Stimulated activated CD8-positive, alpha-beta memory T cell treated with anti-CD3 and anti-CD28 coated beads, Interleukin-12 subunit alpha, Interleukin-12 subunit beta, amount 100 ng/mL, for 4 hours (primary cell): ENCODE measurements around the gene BCL7B.
"Not testable (repeated sequence)": the region's sequence is repeated elsewhere in the genome, so short reads cannot be mapped to it uniquely, and the experiment has no call there.

ENCODE experiments used
- DNase-seq: peaks from one replicate; pipeline ENCODE4 v3.0.0-alpha.2; 2020; ENCODE audit warnings: low read depth

Gene BCL7B

DNA sequence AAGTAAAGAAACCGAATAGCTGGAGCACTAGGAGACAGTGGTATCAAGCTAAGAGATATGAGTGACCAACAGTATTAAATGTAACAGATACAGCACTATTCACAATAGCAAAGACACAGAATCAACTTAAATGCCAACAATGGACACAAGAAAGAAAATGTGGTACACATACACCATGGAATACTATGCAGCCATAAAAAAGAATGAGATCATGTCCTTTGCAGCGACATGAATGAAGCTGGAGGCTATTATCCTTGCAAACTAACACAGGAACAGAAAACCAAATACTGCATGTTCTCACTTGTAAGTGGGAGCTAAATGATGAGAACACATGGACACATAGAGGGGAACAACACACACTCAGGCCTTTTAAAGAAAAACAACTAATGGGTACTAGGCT is 62.0 kb downstream of the BCL7B start:
- not testable (repeated sequence) for DNase-seq

DNA sequence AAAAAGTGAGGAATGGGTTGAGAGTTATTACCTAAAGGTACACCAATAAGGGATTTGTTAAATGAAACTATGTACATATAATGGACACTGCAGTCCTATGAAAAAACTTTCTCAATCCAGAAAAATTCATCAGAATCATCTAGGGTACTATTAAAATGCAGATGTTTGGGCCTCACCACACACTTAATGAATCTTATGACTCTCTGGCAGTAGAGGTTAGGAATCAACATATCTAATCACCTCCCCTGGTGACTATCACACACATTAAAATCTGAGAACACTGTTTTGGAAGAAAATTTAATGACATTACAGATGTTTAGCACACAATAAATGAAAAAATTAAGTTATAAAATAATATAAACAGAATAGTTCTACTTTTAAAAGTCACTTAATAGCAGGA is 67.5 kb downstream of the BCL7B start:
- no peak for DNase-seq

DNA sequence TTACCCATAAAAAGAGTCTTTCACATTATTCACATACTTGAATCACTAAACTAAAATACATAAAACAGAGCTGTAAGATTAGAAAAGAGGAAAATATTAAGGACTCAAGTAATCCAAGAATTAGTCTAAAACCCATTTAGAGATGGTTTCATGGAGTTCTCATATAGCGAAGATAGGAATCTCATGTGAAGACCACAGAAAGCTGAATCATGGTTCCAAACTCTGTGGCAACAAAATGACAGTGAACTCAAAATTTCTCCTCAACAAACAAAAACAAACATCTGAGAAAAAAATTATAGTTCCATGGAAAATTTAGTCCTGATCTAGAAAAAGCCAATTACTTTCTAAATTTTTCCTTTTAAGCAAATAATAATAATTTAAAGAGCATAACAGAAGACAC is 70.0 kb downstream of the BCL7B start:
- DNase-seq: no peak
